ENCODE data around the gene MACIR. TPM values are rescaled to one million over a fixed set of nuclear protein-coding genes. Genes with fewer than 3 reads are reported as not detected.
A peak's percentile ranks its signal among the peaks of the same experiment; 100 is the strongest.

MACIR gene, protein sequence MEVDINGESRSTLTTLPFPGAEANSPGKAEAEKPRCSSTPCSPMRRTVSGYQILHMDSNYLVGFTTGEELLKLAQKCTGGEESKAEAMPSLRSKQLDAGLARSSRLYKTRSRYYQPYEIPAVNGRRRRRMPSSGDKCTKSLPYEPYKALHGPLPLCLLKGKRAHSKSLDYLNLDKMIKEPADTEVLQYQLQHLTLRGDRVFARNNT
- 2.9 TPM for total RNA-seq (2013)
- polyA plus RNA-seq: 1 to 10 TPM; 1.2 to 1.9 (median 1.9) TPM
- 1.1 and 2.1 TPM in 2 replicates for polyA minus RNA-seq
- 1.3 to 10.3 (median 2.6) reads per million in 11 experiments for total RNA-seq

DNA sequence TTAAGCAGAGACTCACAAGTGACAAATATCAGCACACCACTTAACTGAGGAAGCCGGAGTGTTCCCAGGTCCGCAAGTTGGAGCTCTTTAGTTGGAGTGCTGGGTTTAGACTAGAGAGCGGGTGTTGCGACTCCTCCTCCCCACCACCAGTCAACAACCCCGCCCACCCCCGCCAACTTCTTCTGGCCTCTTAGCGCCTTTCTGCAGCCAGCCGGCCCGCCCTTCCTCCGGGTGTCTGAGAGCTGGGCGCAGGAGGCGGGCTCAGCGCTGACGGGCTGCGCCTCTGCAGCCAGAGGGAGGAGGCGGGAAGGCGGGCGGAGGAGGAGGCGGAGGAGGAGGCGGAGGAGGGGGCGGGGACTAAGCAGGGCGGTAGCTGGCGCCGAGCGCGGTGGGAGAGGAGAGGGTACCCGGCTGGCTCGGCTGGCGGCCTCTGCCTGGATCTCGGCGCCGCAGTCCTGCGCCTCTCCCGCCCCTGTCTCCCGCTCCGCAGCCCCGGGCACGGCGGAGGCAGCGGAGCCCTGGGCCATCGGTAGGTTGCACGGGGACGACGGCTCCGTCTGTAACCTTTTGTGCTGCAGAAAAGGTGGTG is at the start of gene MACIR:
Gene MACIR, plus strand, starts transcription at position 396 of the 589 bp plus-strand sequence. CDS start 17,157 bp downstream, outside the sequence.
- peaks cover 32% of the 10 kb centered on the region for H3K4me1 Mint-ChIP-seq
- intact Hi-C loops (cut with micrococcal nuclease): no loop called here
- H3K79me2 ChIP-seq (ENCODE audit: insufficient read depth, low read length): peaks cover 42% of the 10 kb centered on the region
- H3K27ac ChIP-seq (ENCODE audit: low read depth in 1 of 2, low read length in 2 of 2): peak within 1 kb of the TSS; percentile 42 to 80
- H3K9me3 Mint-ChIP-seq: no peaks in the 10 kb centered on the region
- peak within 1 kb of the TSS; percentile 68 for H3K9ac ChIP-seq (ENCODE audit: insufficient read depth, low read length, poor library complexity, severe bottlenecking)
- H3K4me1 ChIP-seq (ENCODE audit: control insufficient read depth in 1 of 2, insufficient read depth in 2 of 2, low read length in 2 of 2): peaks cover 9 to 28% of the 10 kb centered on the region in 2 donors
- H3K36me3 Mint-ChIP-seq: no peaks in the 10 kb centered on the region
- H3K9me3 ChIP-seq (replicated peaks in 1 of 2; ENCODE audit: control insufficient read depth in 1 of 2, insufficient read depth in 1 of 2, low read length in 2 of 2): no peaks in the 10 kb centered on the region
- peak within 1 kb of the TSS; percentile 61 to 89 (median 81) for H3K4me3 ChIP-seq (replicated peaks in 1 of 3; ENCODE audit: low read depth in 2 of 3, low read length in 3 of 3)
- H4K20me1 ChIP-seq (ENCODE audit: insufficient read depth, low read length): no peaks in the 10 kb centered on the region
- peak; percentile 91 to 97 (median 93) for DNase-seq
- H3K4me2 ChIP-seq (replicated peaks; ENCODE audit: extremely low read depth, low read length, poor library complexity, severe bottlenecking): peak within 1 kb of the TSS; percentile 83
- no peaks in the 10 kb centered on the region for H3K27me3 ChIP-seq (ENCODE audit: control insufficient read depth in 2 of 2, insufficient read depth in 2 of 2, low read length in 2 of 2)
- H3K27ac Mint-ChIP-seq: peak within 1 kb of the TSS; percentile 59 to 90 (median 79)
- H2AFZ ChIP-seq (ENCODE audit: insufficient read depth, low read depth, low read length, poor library complexity, severe bottlenecking): peak within 1 kb of the TSS; percentile 97
- TF ChIP-seq, protein P1, sequence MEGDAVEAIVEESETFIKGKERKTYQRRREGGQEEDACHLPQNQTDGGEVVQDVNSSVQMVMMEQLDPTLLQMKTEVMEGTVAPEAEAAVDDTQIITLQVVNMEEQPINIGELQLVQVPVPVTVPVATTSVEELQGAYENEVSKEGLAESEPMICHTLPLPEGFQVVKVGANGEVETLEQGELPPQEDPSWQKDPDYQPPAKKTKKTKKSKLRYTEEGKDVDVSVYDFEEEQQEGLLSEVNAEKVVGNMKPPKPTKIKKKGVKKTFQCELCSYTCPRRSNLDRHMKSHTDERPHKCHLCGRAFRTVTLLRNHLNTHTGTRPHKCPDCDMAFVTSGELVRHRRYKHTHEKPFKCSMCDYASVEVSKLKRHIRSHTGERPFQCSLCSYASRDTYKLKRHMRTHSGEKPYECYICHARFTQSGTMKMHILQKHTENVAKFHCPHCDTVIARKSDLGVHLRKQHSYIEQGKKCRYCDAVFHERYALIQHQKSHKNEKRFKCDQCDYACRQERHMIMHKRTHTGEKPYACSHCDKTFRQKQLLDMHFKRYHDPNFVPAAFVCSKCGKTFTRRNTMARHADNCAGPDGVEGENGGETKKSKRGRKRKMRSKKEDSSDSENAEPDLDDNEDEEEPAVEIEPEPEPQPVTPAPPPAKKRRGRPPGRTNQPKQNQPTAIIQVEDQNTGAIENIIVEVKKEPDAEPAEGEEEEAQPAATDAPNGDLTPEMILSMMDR (IDR thresholded peaks at IDR 0.05): no peak
- WGBS (ENCODE audit: insufficient coverage): 0% methylated on average over 28 of the region's 45 CpGs
- peaks cover 0 to 8% (median 5%) of the 10 kb centered on the region in 3 donors for H3K27me3 Mint-ChIP-seq (ENCODE audit: low read depth in 3 of 3)
- H3K36me3 ChIP-seq (replicated peaks in 1 of 2; ENCODE audit: control insufficient read depth in 1 of 2, insufficient read depth in 2 of 2, low read length in 2 of 2): no peaks in the 10 kb centered on the region
- peak within 1 kb of the TSS; percentile 90 to 93 for H3K4me3 Mint-ChIP-seq

DNA sequence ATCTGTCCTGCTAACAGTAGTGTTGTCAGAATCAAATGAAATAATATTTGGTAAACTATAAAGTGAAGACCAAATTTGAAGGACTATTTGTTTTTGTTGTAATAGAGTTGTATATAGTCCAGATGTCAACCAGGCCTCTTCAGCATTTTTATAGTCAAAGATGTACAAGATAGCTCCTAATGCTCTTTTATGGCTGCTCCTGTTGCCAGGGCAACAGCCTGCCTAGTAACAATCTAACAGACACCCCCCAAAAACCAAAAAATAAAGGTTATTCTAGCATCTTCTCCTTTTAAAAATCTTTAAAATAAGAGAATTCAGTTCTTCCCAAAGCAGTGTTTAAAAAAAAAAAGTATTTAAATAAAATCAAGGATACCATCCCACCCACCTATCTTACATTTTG is 49.5 kb upstream of the MACIR start:
- Mint-ChIP-seq H3K27me3 (ENCODE audit: low read depth in 3 of 3) (no peaks in the 10 kb centered on the region), H3K36me3 (peaks cover 24 to 48% of the 10 kb centered on the region in 2 donors), H3K9me3 (no peaks in the 10 kb centered on the region), H3K4me3 (no peak overlapping the region), H3K27ac (no peak overlapping the region), H3K4me1 (peaks cover 20% of the 10 kb centered on the region)
- intact Hi-C loops (cut with micrococcal nuclease): no loop called here
- Histone ChIP-seq H3K27me3 (ENCODE audit: control insufficient read depth in 2 of 2, insufficient read depth in 2 of 2, low read length in 2 of 2) (no peaks in the 10 kb centered on the region), H3K4me1 (ENCODE audit: control insufficient read depth in 1 of 2, insufficient read depth in 2 of 2, low read length in 2 of 2) (peaks cover 11 to 17% of the 10 kb centered on the region in 2 donors), H2AFZ (ENCODE audit: insufficient read depth, low read depth, low read length, poor library complexity, severe bottlenecking) (no peak overlapping the region), H3K79me2 (ENCODE audit: insufficient read depth, low read length) (no peaks in the 10 kb centered on the region), H3K9me3 (replicated peaks in 1 of 2; ENCODE audit: control insufficient read depth in 1 of 2, insufficient read depth in 1 of 2, low read length in 2 of 2) (no peaks in the 10 kb centered on the region), H3K27ac (ENCODE audit: low read depth in 1 of 2, low read length in 2 of 2) (no peak overlapping the region), H3K9ac (ENCODE audit: insufficient read depth, low read length, poor library complexity, severe bottlenecking) (no peak overlapping the region), H3K36me3 (replicated peaks in 1 of 2; ENCODE audit: control insufficient read depth in 1 of 2, insufficient read depth in 2 of 2, low read length in 2 of 2) (peaks cover 8 to 20% of the 10 kb centered on the region in 2 donors), H3K4me2 (replicated peaks; ENCODE audit: extremely low read depth, low read length, poor library complexity, severe bottlenecking) (no peak overlapping the region), H3K4me3 (replicated peaks in 1 of 3; ENCODE audit: low read depth in 2 of 3, low read length in 3 of 3) (no peak overlapping the region), H4K20me1 (ENCODE audit: insufficient read depth, low read length) (no peaks in the 10 kb centered on the region)
- TF ChIP-seq, protein P1 (IDR thresholded peaks at IDR 0.05): no peak
- no peak for DNase-seq
